WTC11 (cell line): ENCODE results near the gene PPP2R1B.

Source experiments
- ATF2 ChIP-seq: sonication (generic); formaldehyde crosslinking; IDR thresholded peaks from 2 replicates; pipeline ENCODE4 v1.8.1; 2022; ENCODE audit warnings: low read depth, missing genetic modification reagents, borderline replicate concordance
- CTCF ChIP-seq: fragments of 200-600 bp; IDR thresholded peaks from 2 replicates; pipeline ENCODE4 v1.8.0; 2022; ENCODE audit warnings: antibody characterized with exemption
- MAX ChIP-seq: sonication (generic); formaldehyde crosslinking; IDR thresholded peaks from 2 replicates; pipeline ENCODE4 v1.8.0; 2022; ENCODE audit warnings: mild to moderate bottlenecking, missing genetic modification reagents
- RELA ChIP-seq: sonication (generic); formaldehyde crosslinking; IDR thresholded peaks from 2 replicates; pipeline ENCODE4 v1.8.1; 2022; ENCODE audit warnings: missing genetic modification reagents, mild to moderate bottlenecking, borderline replicate concordance
- ZNF512 ChIP-seq: sonication (generic); formaldehyde crosslinking; IDR thresholded peaks from 2 replicates; pipeline ENCODE4 v1.8.1; 2022; ENCODE audit warnings: missing genetic modification reagents, borderline replicate concordance

- no peak for TF ChIP-seq CTCF
- no peak for TF ChIP-seq MAX (CRISPR knock-in tag)
- TF ChIP-seq RELA (CRISPR knock-in tag) = no peak
- TF ChIP-seq ATF2 = no peak
- TF ChIP-seq ZNF512 (CRISPR knock-in tag) = no peak
Observed at GRCh38 chr11:111765320-111765983, 737 bp downstream of the PPP2R1B start.
